Omental fat pad (tissue), 4 donors: ENCODE results near the gene SLC25A3. TPM values are rescaled to one million over a fixed set of nuclear protein-coding genes. Genes with fewer than 3 reads are reported as not detected.
"Not testable (repeated sequence)": the region's sequence is repeated elsewhere in the genome, so short reads cannot be mapped to it uniquely, and the experiment has no call there.

Source experiments
- ATAC-seq: fragments of 150-250 bp; one replicate; pipeline ENCODE4 v1.9.1; 2016; ENCODE audit warnings: mild to moderate bottlenecking, moderate library complexity; ENCODE audit not compliant: low FRiP score
- DNase-seq: peaks from one replicate; pipeline ENCODE4 v3.0.0-alpha.2; 2019; ENCODE audit warnings: low spot score
- CTCF ChIP-seq, 3 donors: fragments of 450-650 bp; IDR thresholded peaks; one replicate each; pipeline ENCODE4 v1.5.1; 2016 to 2017; ENCODE audit warnings: antibody characterized with exemption in 3 of 3, mild to moderate bottlenecking in 3 of 3, moderate library complexity in 2 of 3
- total RNA-seq, 4 donors: library from RNA; depleted of rRNA; stranded (reverse); fragments of >200 nt; gene quantifications; one replicate each; pipeline ENCODE4 v1.1.0, GENCODE V29; 2016

SLC25A3 gene
- total RNA-seq, 4 donors from 2014 or later, result 323 to 486 (median 454) TPM

GRCh38 chr12:98618952-98619351, 25.5 kb downstream of the SLC25A3 start:
- TF ChIP-seq CTCF (IDR thresholded peaks at IDR 0.05), result no peak
- no peak for DNase-seq
- ATAC-seq, result no peak

GRCh38 chr12:98635657-98636323, 42.3 kb downstream of the SLC25A3 start:
- ATAC-seq, result no peak
- no peak for TF ChIP-seq CTCF (IDR thresholded peaks at IDR 0.05)
- no peak for DNase-seq

- TF ChIP-seq CTCF (IDR thresholded peaks at IDR 0.05), result no peak
- no peak for DNase-seq
- ATAC-seq, result no peak
Observed at GRCh38 chr12:98637068-98637467, 43.6 kb downstream of the SLC25A3 start.

- no peak for ATAC-seq
- no peak for DNase-seq
- no peak for TF ChIP-seq CTCF (IDR thresholded peaks at IDR 0.05)
Observed at GRCh38 chr12:98638009-98638408, 44.5 kb downstream of the SLC25A3 start.

- TF ChIP-seq CTCF (IDR thresholded peaks at IDR 0.05), result no peak
- DNase-seq, result no peak
- no peak for ATAC-seq
Observed at GRCh38 chr12:98639491-98639890, 46.0 kb downstream of the SLC25A3 start.

- not testable (repeated sequence) for ATAC-seq, DNase-seq
Observed at GRCh38 chr12:98642801-98643200, 49.3 kb downstream of the SLC25A3 start.

- ATAC-seq, result peak; percentile 32
- no peak for DNase-seq
- no peak for TF ChIP-seq CTCF (IDR thresholded peaks at IDR 0.05)
Observed at GRCh38 chr12:98644433-98644711, 50.9 kb downstream of the SLC25A3 start.
